GM21717 (cell line): Measurements from ENCODE around the gene LILRB4.
"Not testable (repeated sequence)": the region's sequence is repeated elsewhere in the genome, so short reads cannot be mapped to it uniquely, and the experiment has no call there.

Experiments used
- ATAC-seq: cut with Tn5 transposase; IDR thresholded peaks from one replicate; pipeline ENCODE4 v1.9.1; 2021; ENCODE audit warnings: mild to moderate bottlenecking, moderate library complexity; ENCODE audit not compliant: unreplicated experiment

Gene LILRB4

GRCh38 chr19:54648129-54648528, 14.7 kb upstream of the LILRB4 start:
- no peak for ATAC-seq

- ATAC-seq, result no peak
Measured at GRCh38 chr19:54650108-54650655, 12.6 kb upstream of the LILRB4 start.

GRCh38 chr19:54653181-54653809, 9.5 kb upstream of the LILRB4 start:
- no peak for ATAC-seq

GRCh38 chr19:54654447-54655321, 8.1 kb upstream of the LILRB4 start:
- ATAC-seq, result no peak

GRCh38 chr19:54659300-54659699, 3.5 kb upstream of the LILRB4 start:
- ATAC-seq, result no peak

- no peak for ATAC-seq
Measured at GRCh38 chr19:54660306-54660705, 2.5 kb upstream of the LILRB4 start.

- no peak for ATAC-seq
Measured at GRCh38 chr19:54660964-54661363, 1.8 kb upstream of the LILRB4 start.

- no peak for ATAC-seq
Measured at GRCh38 chr19:54661846-54662481, 821 bp upstream of the LILRB4 start.

GRCh38 chr19:54665530-54665929, 2.7 kb downstream of the LILRB4 start:
- no peak for ATAC-seq

- no peak for ATAC-seq
Measured at GRCh38 chr19:54667217-54667616, 4.4 kb downstream of the LILRB4 start.

- no peak for ATAC-seq
Measured at GRCh38 chr19:54668353-54668752, 5.6 kb downstream of the LILRB4 start.

- no peak for ATAC-seq
Measured at GRCh38 chr19:54670576-54671357, 8.0 kb downstream of the LILRB4 start.

GRCh38 chr19:54673222-54673621, 10.4 kb downstream of the LILRB4 start:
- no peak for ATAC-seq

GRCh38 chr19:54674021-54674617, 11.3 kb downstream of the LILRB4 start:
- no peak for ATAC-seq

GRCh38 chr19:54676210-54676834, 13.5 kb downstream of the LILRB4 start:
- ATAC-seq, result not testable (repeated sequence)

GRCh38 chr19:54677217-54677616, 14.4 kb downstream of the LILRB4 start:
- ATAC-seq, result no peak

GRCh38 chr19:54681596-54681995, 18.8 kb downstream of the LILRB4 start:
- not testable (repeated sequence) for ATAC-seq

GRCh38 chr19:54682306-54682856, 19.6 kb downstream of the LILRB4 start:
- ATAC-seq, result no peak

- no peak for ATAC-seq
Measured at GRCh38 chr19:54684527-54684926, 21.7 kb downstream of the LILRB4 start.
